ENCODE measurements around the gene CSF1. TPM values are rescaled to one million over a fixed set of nuclear protein-coding genes. Genes with fewer than 3 reads are reported as not detected.

CSF1 gene
- total and polyA plus RNA-seq, 9 donors = 13.1 to 57.6 (median 44.3) TPM

DNA sequence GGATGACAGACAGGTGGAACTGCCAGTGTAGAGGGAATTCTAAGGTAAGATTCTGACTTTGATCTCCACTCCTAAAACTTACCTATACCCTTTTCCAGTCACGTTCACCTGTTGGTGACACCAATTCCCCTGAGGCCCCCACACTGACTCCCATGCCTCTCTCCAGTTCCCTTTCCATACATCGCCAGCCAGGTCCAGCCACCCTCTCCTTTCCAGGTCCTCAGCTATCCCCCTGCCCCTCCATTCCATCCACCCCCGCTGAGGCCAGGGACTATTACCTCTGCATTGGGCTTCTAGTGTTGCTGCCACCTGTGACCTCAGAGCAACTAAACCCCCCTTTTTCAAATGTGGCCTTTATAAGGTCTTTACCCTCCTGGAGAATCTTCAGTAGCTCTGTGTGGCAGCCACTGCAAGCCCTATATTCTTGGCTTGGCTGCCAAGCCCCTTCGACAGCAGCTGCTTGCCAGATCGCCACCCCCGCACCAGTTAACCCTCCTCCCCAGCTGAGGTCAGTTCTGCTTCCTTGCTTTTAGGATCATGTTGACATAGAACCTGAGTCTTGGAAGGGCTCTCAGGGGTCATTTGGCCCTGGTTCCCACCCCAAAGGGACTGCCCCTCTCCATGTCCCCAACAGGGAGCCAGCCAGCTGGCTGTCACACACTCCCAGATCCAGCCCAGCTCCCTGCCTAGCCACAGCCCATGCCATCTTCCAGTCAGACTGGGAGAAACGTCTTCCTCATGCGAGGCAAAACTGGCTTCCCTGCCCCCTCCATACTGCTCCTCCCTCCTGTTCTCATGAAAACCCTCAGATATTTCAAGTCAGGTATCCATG is 14.7 kb downstream of the CSF1 start:
- no peak overlapping the region for H3K4me3 ChIP-seq
- WGBS, 3 donors = 67 to 68% (median 67%) methylated on average over 8 of the region's 8 CpGs
- H3K27me3 ChIP-seq = no peaks in the 10 kb centered on the region
- no peaks in the 10 kb centered on the region for H3K9me3 ChIP-seq
- peak in 1 of 5 donors; percentile 15 for DNase-seq
- H3K27ac ChIP-seq = no peak overlapping the region
- intact Hi-C loops (cut with DNase I) = loop anchor here in 3 of 4 donors (5.0 to 10.0 kb wide), 4 partner anchors 48 to 133 kb away; partner anchors contain the start of gene AHCYL1 (in 2 of the 3)
- H3K4me1 ChIP-seq (ENCODE audit: insufficient read depth) = peaks cover 26% of the 10 kb centered on the region
- no peaks in the 10 kb centered on the region for H3K36me3 ChIP-seq
- TF ChIP-seq POLR2A (IDR thresholded peaks at IDR 0.05) (no peak), EP300 (IDR thresholded peaks at IDR 0.05) (no peak), CTCF (IDR thresholded peaks at IDR 0.05) (no peak)

DNA sequence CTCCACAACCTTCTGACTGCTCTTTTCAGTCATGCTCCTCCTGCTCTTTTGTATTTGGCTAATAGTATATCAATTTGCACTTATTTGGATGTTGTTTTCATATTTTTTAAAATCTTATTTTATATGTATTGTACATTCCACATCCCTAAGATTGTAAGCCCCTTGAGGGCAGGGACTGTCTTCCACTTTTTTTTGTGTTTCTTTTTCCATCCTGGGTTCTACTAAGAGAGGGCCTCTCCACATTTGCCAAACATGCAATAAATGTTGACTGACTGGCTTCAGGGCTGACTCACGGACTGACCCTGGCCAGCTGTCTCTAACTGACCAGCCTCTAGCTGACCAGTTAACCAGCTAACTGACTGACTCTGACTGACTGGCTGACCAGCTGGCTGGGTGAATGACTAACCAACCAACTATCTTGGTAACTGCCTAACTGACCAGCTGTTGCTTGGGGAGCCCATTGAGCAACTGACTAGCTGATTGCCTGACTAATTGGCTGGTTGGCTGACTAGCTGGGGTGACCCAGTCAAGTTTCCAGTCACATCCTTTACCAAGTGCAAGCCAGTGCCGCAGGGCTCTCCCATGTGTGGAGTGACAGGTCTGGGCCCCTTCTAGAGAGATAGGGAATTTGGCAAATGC is 16.1 kb downstream of the CSF1 start:
- H3K4me1 ChIP-seq (ENCODE audit: insufficient read depth) = peaks cover 33% of the 10 kb centered on the region
- DNase-seq = no peak
- no peaks in the 10 kb centered on the region for H3K36me3 ChIP-seq
- WGBS, 3 donors = 72 to 93% (median 88%) methylated on average over 2 of the region's 2 CpGs
- no peaks in the 10 kb centered on the region for H3K9me3 ChIP-seq
- TF ChIP-seq CTCF (IDR thresholded peaks at IDR 0.05) (no peak), POLR2A (IDR thresholded peaks at IDR 0.05) (no peak), EP300 (IDR thresholded peaks at IDR 0.05) (no peak)
- H3K4me3 ChIP-seq = no peak overlapping the region
- H3K27ac ChIP-seq = peak overlapping the region in 1 of 2 donors; percentile 65
- no peaks in the 10 kb centered on the region for H3K27me3 ChIP-seq
- intact Hi-C loops (cut with DNase I) = loop anchor here in 3 of 4 donors (5.0 to 10.0 kb wide), 4 partner anchors 49 to 134 kb away; partner anchors contain the start of gene AHCYL1 (in 2 of the 3)

DNA sequence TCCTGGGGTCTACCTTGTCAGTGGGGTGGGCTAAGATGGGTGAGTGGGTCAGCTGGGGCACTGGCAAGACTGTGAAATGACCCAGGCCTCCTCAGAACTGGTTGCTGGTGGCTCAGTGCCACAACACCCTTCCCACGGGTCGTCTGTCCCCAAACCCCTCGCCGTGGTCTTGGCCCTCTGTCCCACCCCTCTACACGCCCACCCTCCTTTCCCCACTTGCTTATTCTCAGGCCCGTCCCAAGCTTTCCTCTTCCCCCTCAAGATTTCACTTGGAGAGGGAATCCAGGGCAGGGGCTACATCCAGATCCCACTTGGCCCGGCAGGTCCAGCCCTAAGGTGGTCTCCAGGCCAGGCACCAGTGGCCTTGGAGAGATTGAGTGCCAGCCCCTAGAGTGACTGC is 16.7 kb downstream of the CSF1 start:
- Histone ChIP-seq H3K4me3 (no peak overlapping the region), H3K4me1 (ENCODE audit: insufficient read depth) (peaks cover 33% of the 10 kb centered on the region), H3K36me3 (no peaks in the 10 kb centered on the region), H3K27me3 (no peaks in the 10 kb centered on the region), H3K27ac (peak overlapping the region; percentile 65 to 69), H3K9me3 (no peaks in the 10 kb centered on the region)
- 74 to 81% (median 78%) methylated on average over 6 to 7 of the region's 7 CpGs for WGBS, 3 donors
- intact Hi-C loops (cut with DNase I) = loop anchor here in 3 of 4 donors (5.0 to 10.0 kb wide), 4 partner anchors 50 to 135 kb away; partner anchors contain the start of gene AHCYL1 (in 2 of the 3)
- no peak for TF ChIP-seq EP300 (IDR thresholded peaks at IDR 0.05)
- no peak for TF ChIP-seq CTCF (IDR thresholded peaks at IDR 0.05)
- no peak for TF ChIP-seq POLR2A (IDR thresholded peaks at IDR 0.05)
- peak in 1 of 5 donors; percentile 35 for DNase-seq

DNA sequence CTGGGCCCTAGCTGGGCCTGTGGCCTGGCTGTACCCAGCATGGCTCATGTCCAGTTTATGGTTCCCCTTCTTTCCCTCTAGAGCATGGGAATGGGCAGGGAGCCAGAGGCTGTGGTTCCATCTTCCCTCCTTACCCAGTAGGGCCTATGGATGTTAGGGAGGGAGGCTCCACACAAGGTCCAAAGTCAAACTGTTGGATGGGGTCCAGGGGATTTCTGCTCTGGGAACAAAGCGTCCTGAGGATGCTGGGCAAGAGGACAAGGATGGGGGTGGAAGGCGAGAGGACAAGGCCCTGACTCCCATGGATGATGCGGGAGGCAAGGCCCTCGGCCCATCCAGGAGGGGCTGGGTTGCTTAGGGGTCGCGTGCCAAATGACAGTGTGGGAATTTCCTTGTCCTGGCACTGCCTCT is 17.3 kb downstream of the CSF1 start:
- peak; percentile 73 to 92 (median 88) for DNase-seq
- H3K4me1 ChIP-seq (ENCODE audit: insufficient read depth) = peaks cover 33% of the 10 kb centered on the region
- intact Hi-C loops (cut with DNase I) = loop anchor here in 3 of 4 donors (5.0 to 10.0 kb wide), 4 partner anchors 51 to 136 kb away; partner anchors contain the start of gene AHCYL1 (in 2 of the 3)
- no peak for TF ChIP-seq POLR2A (IDR thresholded peaks at IDR 0.05)
- no peak for TF ChIP-seq CTCF (IDR thresholded peaks at IDR 0.05)
- TF ChIP-seq EP300 (IDR thresholded peaks at IDR 0.05) = peak; percentile 76
- H3K27me3 ChIP-seq = no peaks in the 10 kb centered on the region
- WGBS, 3 donors = 11 to 19% (median 12%) methylated on average over 6 of the region's 6 CpGs
- H3K4me3 ChIP-seq = no peak overlapping the region
- H3K27ac ChIP-seq = peak overlapping the region; percentile 65 to 69
- H3K36me3 ChIP-seq = no peaks in the 10 kb centered on the region
- H3K9me3 ChIP-seq = no peaks in the 10 kb centered on the region

Data from ovary (tissue), 9 donors.